Measurements from ENCODE around the gene SLC8A2. TPM values are rescaled to one million over a fixed set of nuclear protein-coding genes. Genes with fewer than 3 reads are reported as not detected.
"Not testable (repeated sequence)": the region's sequence is repeated elsewhere in the genome, so short reads cannot be mapped to it uniquely, and the experiment has no call there.

Gene SLC8A2
- total and polyA plus RNA-seq, 3 experiments from 2014 or later = not detected

DNA sequence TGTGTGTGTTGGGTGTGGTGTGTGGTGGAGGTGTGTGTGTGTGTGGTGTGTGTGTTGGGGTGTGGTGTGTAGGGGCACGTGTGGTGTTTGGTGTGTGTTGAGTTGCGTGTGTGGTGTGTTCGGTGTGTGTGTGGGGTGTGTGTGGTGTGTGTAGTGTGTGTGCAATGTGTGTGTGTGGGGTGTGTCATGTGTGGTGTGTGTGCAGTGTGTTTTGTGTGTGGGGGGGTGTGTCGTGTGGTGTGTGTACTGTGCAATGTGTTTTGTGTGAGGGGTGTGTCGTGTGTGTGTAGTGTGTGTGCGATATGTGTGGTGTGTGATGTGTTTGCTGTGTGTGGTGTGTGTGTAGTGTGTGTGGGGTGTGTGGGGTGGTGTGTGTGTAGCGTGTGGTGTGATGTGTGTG is 18.3 kb upstream of the SLC8A2 start:
- Mint-ChIP-seq H3K27ac (peak overlapping the region in 2 of 8 donors; percentile 48 to 70), H3K36me3 (peaks cover 4 to 65% (median 5%) of the 10 kb centered on the region in 3 donors), H3K4me1 (peaks cover 12 to 26% (median 23%) of the 10 kb centered on the region in 3 donors), H3K9me3 (no peaks in the 10 kb centered on the region), H3K27me3 (no peaks in the 10 kb centered on the region), H3K4me3 (no peak overlapping the region)
- H3K9me3 ChIP-seq (ENCODE audit: low read length) = no peaks in the 10 kb centered on the region
- H3K27ac ChIP-seq (ENCODE audit: low read depth, low read length) = no peak overlapping the region
- DNase-seq = no peak
- peaks cover 8% of the 10 kb centered on the region for H3K4me1 ChIP-seq (ENCODE audit: insufficient read depth, low read length)
- H3K27me3 ChIP-seq (ENCODE audit: insufficient read depth, low read length, poor library complexity, severe bottlenecking) = no peaks in the 10 kb centered on the region
- ChIA-PET POLR2A (no interaction called here), CTCF (interaction anchor here (0.9 kb wide), 1 partner anchor 53 kb away, joined by 3 read pairs; no protein-coding TSS in a partner anchor)
- no peak overlapping the region for H3K4me3 ChIP-seq (ENCODE audit: low read length)
- peaks cover 9% of the 10 kb centered on the region for H3K36me3 ChIP-seq (ENCODE audit: insufficient read depth, low read length)

DNA sequence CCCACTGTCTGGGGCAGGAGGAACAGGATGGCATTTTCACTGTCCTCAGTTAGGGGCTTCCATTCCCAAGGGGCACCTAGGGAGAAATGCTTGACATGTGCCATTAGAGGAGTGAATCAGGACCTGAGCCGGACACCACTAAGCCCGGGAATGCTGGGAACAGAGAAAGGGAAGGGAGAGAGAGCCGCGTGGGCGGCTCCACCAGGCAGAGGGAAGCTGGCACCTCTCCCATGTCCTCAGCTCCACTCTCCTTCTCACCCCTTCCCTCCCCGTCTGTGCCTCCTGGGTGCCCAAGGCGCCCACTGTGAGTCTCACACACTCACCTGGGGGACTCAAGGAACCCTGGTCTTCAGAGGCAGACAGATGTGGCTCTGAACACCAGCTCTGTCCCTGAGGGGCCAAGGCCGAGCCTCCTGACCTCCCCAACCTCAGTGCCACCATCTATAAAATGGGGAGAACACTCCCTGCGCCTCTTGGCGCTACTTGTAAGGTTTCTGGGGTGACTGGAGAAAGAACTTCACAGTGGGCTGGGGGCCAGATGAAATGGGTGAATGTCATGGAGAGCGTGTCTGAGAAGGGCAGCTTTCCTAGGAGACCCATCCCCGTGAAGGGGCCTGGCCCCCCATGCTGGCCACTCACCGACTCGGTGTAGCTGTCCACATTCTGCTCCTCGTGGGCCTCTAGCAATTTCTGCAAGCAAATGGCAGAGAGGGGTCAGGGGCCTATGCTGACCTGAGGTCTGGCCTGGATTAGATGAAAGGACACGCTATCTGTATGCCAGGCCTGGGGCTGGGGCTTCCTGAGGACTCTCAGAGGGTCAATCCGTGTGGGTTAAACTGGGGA is 17.6 kb upstream of the SLC8A2 start:
- H3K27ac ChIP-seq (ENCODE audit: low read depth, low read length) = no peak overlapping the region
- peak overlapping the region in 2 of 8 donors; percentile 40 to 54 for H3K27ac Mint-ChIP-seq
- H3K36me3 Mint-ChIP-seq = peaks cover 4 to 63% (median 5%) of the 10 kb centered on the region in 3 donors
- ChIA-PET CTCF (no interaction called here), POLR2A (no interaction called here)
- peaks cover 17 to 34% (median 30%) of the 10 kb centered on the region in 3 donors for H3K4me1 Mint-ChIP-seq
- H3K27me3 ChIP-seq (ENCODE audit: insufficient read depth, low read length, poor library complexity, severe bottlenecking) = no peaks in the 10 kb centered on the region
- H3K9me3 Mint-ChIP-seq = no peaks in the 10 kb centered on the region
- no peak for DNase-seq
- H3K4me3 Mint-ChIP-seq = no peak overlapping the region
- H3K4me3 ChIP-seq (ENCODE audit: low read length) = no peak overlapping the region
- H3K9me3 ChIP-seq (ENCODE audit: low read length) = no peaks in the 10 kb centered on the region
- peaks cover 15% of the 10 kb centered on the region for H3K4me1 ChIP-seq (ENCODE audit: insufficient read depth, low read length)
- H3K27me3 Mint-ChIP-seq = no peaks in the 10 kb centered on the region
- peaks cover 9% of the 10 kb centered on the region for H3K36me3 ChIP-seq (ENCODE audit: insufficient read depth, low read length)

DNA sequence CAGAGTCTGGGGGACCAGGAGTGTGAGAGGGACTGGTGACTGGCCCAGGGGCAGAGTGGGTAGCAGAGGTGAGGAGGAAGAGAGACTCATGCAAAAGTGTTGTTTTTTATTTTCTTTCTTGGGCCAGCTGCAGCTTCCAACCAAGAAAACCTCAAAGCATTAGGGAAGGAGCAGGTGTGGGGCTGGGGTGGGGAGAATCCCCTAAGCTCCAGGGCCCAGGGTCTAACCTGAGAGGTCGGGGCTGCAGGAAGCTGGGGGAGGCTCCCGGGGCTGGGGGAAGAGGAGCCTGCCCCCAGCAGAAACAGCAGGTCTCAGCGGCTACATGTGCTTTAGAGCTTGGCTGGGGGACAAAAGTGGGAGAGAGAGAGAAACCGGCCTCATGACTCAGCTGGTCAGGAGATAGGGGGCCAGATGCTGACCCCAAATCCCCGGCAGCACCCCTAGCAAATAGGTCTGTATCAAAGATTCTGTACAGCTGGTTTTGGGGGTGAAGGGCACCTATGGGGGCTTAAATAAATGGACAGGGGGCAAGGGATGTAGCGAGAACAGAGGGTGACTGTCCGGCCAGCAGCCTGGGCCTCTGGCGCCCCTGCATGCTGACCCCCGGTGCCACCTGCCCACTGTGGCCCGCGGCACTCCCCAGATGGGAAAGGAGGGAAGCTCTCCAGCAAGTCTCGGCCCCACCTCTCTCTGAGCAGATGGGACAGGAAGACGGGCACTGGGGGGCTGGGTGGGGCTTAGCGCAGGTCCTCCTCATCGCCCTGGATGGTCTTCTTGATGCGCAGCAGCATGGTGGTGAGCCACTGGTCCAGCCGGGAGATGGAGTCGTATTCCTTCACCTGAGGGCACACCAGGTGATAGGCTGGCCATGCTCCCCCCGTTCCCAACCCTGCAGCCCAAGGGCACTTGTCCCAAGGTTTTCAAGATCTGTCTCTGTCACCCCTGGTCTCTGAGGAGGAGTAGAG is 16.1 kb upstream of the SLC8A2 start:
- CTCF ChIA-PET = interaction anchor here (1.2 kb wide), 1 partner anchor 28 kb away, joined by 6 read pairs; the partner anchor contains the start of gene NAPA

DNA sequence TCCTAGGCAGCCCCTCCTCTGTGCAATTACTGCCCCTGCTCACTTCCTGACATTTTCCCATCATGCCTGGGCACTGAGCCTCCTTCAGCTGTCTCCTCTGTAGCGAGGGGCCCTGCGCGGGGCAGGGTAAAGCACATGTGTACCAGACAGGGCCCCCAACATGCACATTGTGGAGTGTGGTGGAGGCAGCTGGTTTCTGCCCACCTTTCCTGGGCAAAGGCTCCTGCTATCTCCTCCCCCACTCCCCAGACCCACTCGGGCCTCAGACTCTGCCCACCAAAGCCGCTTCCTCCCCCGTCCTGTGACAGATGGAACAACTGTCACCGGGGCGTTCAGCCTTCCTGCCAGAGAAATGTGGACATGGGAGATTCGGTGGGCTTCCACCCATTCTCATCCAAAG is 15.2 kb upstream of the SLC8A2 start:
- H3K36me3 ChIP-seq (ENCODE audit: insufficient read depth, low read length) = peaks cover 9% of the 10 kb centered on the region
- peak overlapping the region in 5 of 8 donors; percentile 35 to 96 (median 70) for H3K27ac Mint-ChIP-seq
- H3K4me1 ChIP-seq (ENCODE audit: insufficient read depth, low read length) = peaks cover 21% of the 10 kb centered on the region
- H3K9me3 ChIP-seq (ENCODE audit: low read length) = no peaks in the 10 kb centered on the region
- H3K27me3 ChIP-seq (ENCODE audit: insufficient read depth, low read length, poor library complexity, severe bottlenecking) = no peaks in the 10 kb centered on the region
- no peak for DNase-seq
- ChIA-PET POLR2A (no interaction called here), CTCF (interaction anchor here (1.2 kb wide), 1 partner anchor 28 kb away, joined by 6 read pairs; the partner anchor contains the start of gene NAPA)
- peak overlapping the region in 2 of 7 donors; percentile 5 to 58 for H3K4me3 Mint-ChIP-seq
- H3K36me3 Mint-ChIP-seq = peaks cover 4 to 52% (median 5%) of the 10 kb centered on the region in 3 donors
- no peak overlapping the region for H3K4me3 ChIP-seq (ENCODE audit: low read length)
- H3K4me1 Mint-ChIP-seq = peaks cover 27 to 46% (median 40%) of the 10 kb centered on the region in 3 donors
- peaks cover 0 to 3% of the 10 kb centered on the region in 2 donors for H3K27me3 Mint-ChIP-seq
- H3K9me3 Mint-ChIP-seq = no peaks in the 10 kb centered on the region
- peak overlapping the region; percentile 22 for H3K27ac ChIP-seq (ENCODE audit: low read depth, low read length)

More for the DNA sequence above, 16.1 kb upstream of the SLC8A2 start:
- Mint-ChIP-seq H3K36me3 (peaks cover 4 to 57% (median 5%) of the 10 kb centered on the region in 3 donors), H3K27me3 (peaks cover 0 to 3% of the 10 kb centered on the region in 2 donors), H3K4me1 (peaks cover 27 to 46% (median 40%) of the 10 kb centered on the region in 3 donors), H3K4me3 (peak overlapping the region in 1 of 7 donors; percentile 19), H3K9me3 (no peaks in the 10 kb centered on the region), H3K27ac (peak overlapping the region in 3 of 8 donors; percentile 47 to 70 (median 64))
- POLR2A ChIA-PET = interaction anchor here (0.6 kb wide), 2 partner anchors 20 to 110 kb away, joined by 3 read pairs; no protein-coding TSS in a partner anchor
- Histone ChIP-seq H3K4me1 (ENCODE audit: insufficient read depth, low read length) (peaks cover 21% of the 10 kb centered on the region), H3K27me3 (ENCODE audit: insufficient read depth, low read length, poor library complexity, severe bottlenecking) (no peaks in the 10 kb centered on the region), H3K4me3 (ENCODE audit: low read length) (no peak overlapping the region), H3K36me3 (ENCODE audit: insufficient read depth, low read length) (peaks cover 9% of the 10 kb centered on the region), H3K9me3 (ENCODE audit: low read length) (no peaks in the 10 kb centered on the region), H3K27ac (ENCODE audit: low read depth, low read length) (no peak overlapping the region)
- DNase-seq = no peak

DNA sequence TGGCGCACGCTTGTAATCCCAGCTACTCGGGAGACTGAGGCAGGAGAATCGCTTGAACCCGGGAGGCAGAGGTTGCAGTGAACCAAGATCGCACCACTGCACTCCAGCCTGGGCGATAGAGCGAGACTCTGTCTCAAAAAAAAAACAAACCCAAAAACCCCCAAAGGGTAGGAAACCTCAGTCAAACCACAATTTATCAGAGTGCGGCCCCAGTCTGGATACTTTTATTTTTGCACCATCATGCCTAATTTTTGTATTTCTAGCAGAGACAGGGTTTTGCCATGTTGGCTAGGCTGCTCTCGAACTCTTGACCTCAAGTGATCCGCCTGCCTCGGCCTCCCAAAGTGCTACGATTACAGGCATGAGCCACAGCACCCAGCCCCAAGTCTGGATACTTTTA is 14.5 kb upstream of the SLC8A2 start:
- H3K27ac ChIP-seq (ENCODE audit: low read depth, low read length); H3K9me3 Mint-ChIP-seq; H3K36me3 ChIP-seq (ENCODE audit: insufficient read depth, low read length); H3K4me3 ChIP-seq (ENCODE audit: low read length); H3K27me3 Mint-ChIP-seq; H3K9me3 ChIP-seq (ENCODE audit: low read length); H3K27me3 ChIP-seq (ENCODE audit: insufficient read depth, low read length, poor library complexity, severe bottlenecking); DNase-seq: not testable (repeated sequence)
- peaks cover 27 to 46% (median 40%) of the 10 kb centered on the region in 3 donors for H3K4me1 Mint-ChIP-seq
- ChIA-PET CTCF (interaction anchor here (3.7 kb wide), 1 partner anchor 29 kb away, joined by 25 read pairs; the partner anchor contains the start of gene NAPA), POLR2A (interaction anchor here (0.6 kb wide), 1 partner anchor 64 kb away, joined by 4 read pairs; no protein-coding TSS in a partner anchor)
- peaks cover 4 to 45% (median 5%) of the 10 kb centered on the region in 3 donors for H3K36me3 Mint-ChIP-seq
- peaks cover 21% of the 10 kb centered on the region for H3K4me1 ChIP-seq (ENCODE audit: insufficient read depth, low read length)
- H3K4me3 Mint-ChIP-seq = peak overlapping the region in 2 of 7 donors; percentile 5 to 58
- peak overlapping the region in 3 of 8 donors; percentile 22 to 96 (median 52) for H3K27ac Mint-ChIP-seq

DNA sequence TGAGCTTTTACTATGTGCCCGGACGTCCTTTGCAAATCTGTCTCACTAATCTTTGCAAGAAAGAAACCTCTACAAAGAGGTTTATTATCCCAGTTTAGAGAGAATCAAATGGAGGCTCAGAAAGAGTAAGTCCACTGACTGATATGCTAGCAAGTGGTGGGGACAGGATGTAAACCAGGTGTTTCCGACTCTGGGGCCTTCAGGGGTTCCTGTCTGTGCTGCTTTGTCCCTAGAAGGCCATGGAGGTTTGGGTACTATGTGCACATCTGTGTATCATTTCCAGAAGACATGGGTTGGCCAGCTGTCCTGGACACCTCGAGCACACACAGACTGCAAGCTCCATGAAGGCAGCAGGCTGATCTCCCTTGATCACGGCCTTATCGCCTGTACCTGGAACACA is 13.5 kb upstream of the SLC8A2 start:
- ChIA-PET CTCF (interaction anchor here (3.7 kb wide), 1 partner anchor 30 kb away, joined by 25 read pairs; the partner anchor contains the start of gene NAPA), POLR2A (interaction anchor here (1.7 kb wide), 1 partner anchor 49 kb away, joined by 8 read pairs; no protein-coding TSS in a partner anchor)
- Mint-ChIP-seq H3K27me3 (peaks cover 0 to 3% of the 10 kb centered on the region in 2 donors), H3K4me3 (peak overlapping the region; percentile 92 to 99 (median 98)), H3K36me3 (peaks cover 4 to 36% (median 5%) of the 10 kb centered on the region in 3 donors), H3K9me3 (no peaks in the 10 kb centered on the region), H3K4me1 (peaks cover 27 to 46% (median 40%) of the 10 kb centered on the region in 3 donors), H3K27ac (peak overlapping the region in 6 of 8 donors; percentile 85 to 99 (median 98))
- no peaks in the 10 kb centered on the region for H3K27me3 ChIP-seq (ENCODE audit: insufficient read depth, low read length, poor library complexity, severe bottlenecking)
- H3K36me3 ChIP-seq (ENCODE audit: insufficient read depth, low read length) = peaks cover 8% of the 10 kb centered on the region
- no peak overlapping the region for H3K27ac ChIP-seq (ENCODE audit: low read depth, low read length)
- DNase-seq = no peak
- no peaks in the 10 kb centered on the region for H3K9me3 ChIP-seq (ENCODE audit: low read length)
- H3K4me3 ChIP-seq (ENCODE audit: low read length) = peak overlapping the region; percentile 79
- peaks cover 21% of the 10 kb centered on the region for H3K4me1 ChIP-seq (ENCODE audit: insufficient read depth, low read length)
